ENCODE results near the gene HNF1B.
A peak's percentile ranks its signal among the peaks of the same experiment; 100 is the strongest.

Gene HNF1B

DNA sequence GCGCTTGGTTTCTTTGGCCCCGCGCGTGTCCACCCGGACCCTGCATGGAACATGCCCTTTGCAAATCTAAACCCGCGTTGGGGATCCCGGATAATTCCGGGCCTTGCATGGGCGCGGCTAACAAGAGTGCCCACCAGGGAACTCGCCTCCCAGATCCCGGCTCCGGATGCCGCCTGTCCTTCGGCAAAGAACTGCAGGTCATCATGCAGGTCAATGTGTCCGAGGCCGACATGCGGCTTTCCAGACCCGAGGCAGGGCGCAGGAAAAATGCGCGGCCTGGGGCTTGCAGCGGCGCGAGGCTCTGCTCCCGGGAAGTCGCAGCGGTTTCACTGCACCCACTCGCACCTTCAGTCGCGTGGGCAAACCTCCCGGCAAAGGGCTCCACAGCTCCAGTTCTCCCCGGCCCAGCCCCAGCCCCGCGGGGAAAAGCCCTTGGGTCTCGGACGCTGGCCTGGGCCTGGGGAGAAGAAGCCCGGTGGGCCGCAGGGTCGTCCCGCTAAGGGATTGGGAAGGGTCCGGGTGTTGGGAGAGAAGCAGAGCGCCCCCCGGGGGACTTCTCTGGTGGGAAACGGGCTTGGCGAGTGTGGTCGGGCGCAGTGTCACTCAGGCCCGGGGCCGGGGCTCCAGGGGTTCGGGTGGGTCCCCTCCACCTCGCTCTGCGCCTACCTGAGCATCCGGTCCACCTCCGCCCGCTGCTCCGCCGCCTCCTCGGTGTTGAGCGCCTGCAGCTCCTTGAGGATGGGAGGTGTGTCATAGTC is 805 bp downstream of the HNF1B start:
- 4% methylated on average over 48 of the region's 61 CpGs for WGBS (ENCODE audit: insufficient coverage)
- peaks cover 3 to 40% (median 34%) of the 10 kb centered on the region in 4 experiments for H3K4me1 ChIP-seq (ENCODE audit: control extremely low read depth in 1 of 4, control insufficient read depth in 4 of 4, insufficient read depth in 4 of 4, low read length in 3 of 4)
- H3K4me3 ChIP-seq (ENCODE audit: control insufficient read depth in 1 of 7, extremely low read depth in 1 of 7, insufficient read depth in 4 of 7, low read depth in 2 of 7, low read length in 6 of 7): peak overlapping the region in 2 of 7 experiments; percentile 24 to 51
- no peaks in the 10 kb centered on the region for H3K9me3 ChIP-seq (ENCODE audit: control extremely low read depth in 1 of 5, control insufficient read depth in 4 of 5, insufficient read depth in 2 of 5, low read depth in 1 of 5, low read length in 4 of 5)
- peaks cover 11 to 94% (median 53%) of the 10 kb centered on the region in 5 experiments for H3K27me3 ChIP-seq (replicated peaks in 2 of 5; ENCODE audit: control insufficient read depth in 4 of 5, insufficient read depth in 5 of 5, low read length in 4 of 5)
- H3K36me3 ChIP-seq (ENCODE audit: control insufficient read depth in 4 of 4, insufficient read depth in 4 of 4, low read length in 3 of 4): no peaks in the 10 kb centered on the region
- no peak overlapping the region for H3K27ac ChIP-seq (ENCODE audit: insufficient read depth in 1 of 2, low read depth in 1 of 2, low read length in 2 of 2, poor library complexity in 1 of 2, severe bottlenecking in 2 of 2)
- CTCF ChIA-PET: interaction anchor here (1.0 to 1.5 kb wide), 3 partner anchors 10 to 27 kb away, joined by 3 to 6 read pairs (median 4); no protein-coding TSS in a partner anchor
- POLR2A ChIA-PET: no interaction called here
- no peak for DNase-seq

DNA sequence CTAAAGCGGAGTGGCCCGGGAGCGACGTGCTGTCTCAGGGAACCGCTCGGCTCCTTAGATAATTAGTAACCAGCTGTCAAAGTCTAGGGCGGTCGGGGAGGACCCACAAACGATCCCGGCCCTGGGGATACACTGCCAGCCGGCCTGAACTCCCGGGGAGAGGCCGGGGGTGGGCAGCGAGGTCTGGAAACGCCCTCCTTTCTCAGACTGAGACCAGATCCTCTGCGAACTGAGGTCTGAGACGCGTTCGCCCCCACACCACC is 1.3 kb downstream of the HNF1B start:
- Histone ChIP-seq H3K4me3 (ENCODE audit: control insufficient read depth in 1 of 7, extremely low read depth in 1 of 7, insufficient read depth in 4 of 7, low read depth in 2 of 7, low read length in 6 of 7) (peak overlapping the region in 3 of 7 experiments; percentile 24 to 31 (median 24)), H3K27me3 (replicated peaks in 2 of 5; ENCODE audit: control insufficient read depth in 4 of 5, insufficient read depth in 5 of 5, low read length in 4 of 5) (peaks cover 12 to 99% (median 53%) of the 10 kb centered on the region in 5 experiments), H3K27ac (ENCODE audit: insufficient read depth in 1 of 2, low read depth in 1 of 2, low read length in 2 of 2, poor library complexity in 1 of 2, severe bottlenecking in 2 of 2) (no peak overlapping the region), H3K9me3 (ENCODE audit: control extremely low read depth in 1 of 5, control insufficient read depth in 4 of 5, insufficient read depth in 2 of 5, low read depth in 1 of 5, low read length in 4 of 5) (no peaks in the 10 kb centered on the region), H3K36me3 (ENCODE audit: control insufficient read depth in 4 of 4, insufficient read depth in 4 of 4, low read length in 3 of 4) (no peaks in the 10 kb centered on the region), H3K4me1 (ENCODE audit: control extremely low read depth in 1 of 4, control insufficient read depth in 4 of 4, insufficient read depth in 4 of 4, low read length in 3 of 4) (peaks cover 3 to 40% (median 34%) of the 10 kb centered on the region in 4 experiments)
- WGBS (ENCODE audit: insufficient coverage): under 1% methylated on average over 19 of the region's 19 CpGs
- CTCF ChIA-PET: interaction anchor here (1.5 kb wide), 1 partner anchor 27 kb away, joined by 4 read pairs; no protein-coding TSS in a partner anchor
- POLR2A ChIA-PET: no interaction called here
- DNase-seq: no peak

DNA sequence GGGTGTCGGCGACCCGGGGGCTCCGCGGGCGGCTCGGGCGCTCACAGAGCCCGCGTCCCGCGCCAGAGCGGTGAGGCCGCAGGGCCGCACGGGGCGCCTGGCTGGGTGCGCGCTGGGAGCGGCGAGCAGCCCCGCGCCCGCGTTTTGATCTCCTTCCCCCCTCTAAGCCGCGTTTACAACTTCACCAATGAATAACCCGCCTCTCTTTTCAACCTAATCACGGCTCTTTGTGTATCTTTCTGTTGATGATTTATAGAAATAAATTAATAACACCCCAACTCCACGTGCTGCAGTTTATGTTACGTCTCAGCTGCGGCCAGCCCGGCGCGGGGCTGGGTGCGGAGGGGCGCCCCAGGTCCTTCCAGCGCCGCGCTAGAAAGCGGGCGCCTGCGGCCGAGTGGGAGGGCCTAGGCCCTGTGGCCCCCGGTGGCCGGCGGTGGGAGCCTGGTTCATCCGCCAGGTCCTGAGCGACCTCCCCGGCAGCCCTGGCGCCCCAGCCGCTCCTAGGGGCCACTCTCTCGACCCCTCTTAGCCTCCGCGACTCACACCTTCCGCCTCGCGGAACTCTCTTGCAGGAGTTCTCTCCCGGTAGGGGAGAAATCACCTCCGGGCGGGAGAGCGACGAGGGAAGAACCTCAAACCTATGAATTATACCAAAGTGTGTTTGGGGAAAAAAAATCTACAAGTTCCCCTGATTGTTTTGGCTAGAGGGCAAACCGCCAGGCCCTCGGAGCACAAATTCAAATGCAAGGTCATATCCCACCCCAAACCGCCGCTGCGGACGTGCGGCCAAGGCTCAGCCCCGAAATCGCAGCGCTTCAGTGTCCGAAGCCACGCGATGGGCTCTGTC is 1.9 kb downstream of the HNF1B start:
- Histone ChIP-seq H3K27ac (ENCODE audit: insufficient read depth in 1 of 2, low read depth in 1 of 2, low read length in 2 of 2, poor library complexity in 1 of 2, severe bottlenecking in 2 of 2) (no peak overlapping the region), H3K36me3 (ENCODE audit: control insufficient read depth in 4 of 4, insufficient read depth in 4 of 4, low read length in 3 of 4) (no peaks in the 10 kb centered on the region), H3K4me3 (ENCODE audit: control insufficient read depth in 1 of 7, extremely low read depth in 1 of 7, insufficient read depth in 4 of 7, low read depth in 2 of 7, low read length in 6 of 7) (peak overlapping the region in 4 of 7 experiments; percentile 31 to 56 (median 44)), H3K27me3 (replicated peaks in 2 of 5; ENCODE audit: control insufficient read depth in 4 of 5, insufficient read depth in 5 of 5, low read length in 4 of 5) (peaks cover 12 to 100% (median 54%) of the 10 kb centered on the region in 5 experiments), H3K4me1 (ENCODE audit: control extremely low read depth in 1 of 4, control insufficient read depth in 4 of 4, insufficient read depth in 4 of 4, low read length in 3 of 4) (peaks cover 3 to 40% (median 34%) of the 10 kb centered on the region in 4 experiments), H3K9me3 (ENCODE audit: control extremely low read depth in 1 of 5, control insufficient read depth in 4 of 5, insufficient read depth in 2 of 5, low read depth in 1 of 5, low read length in 4 of 5) (no peaks in the 10 kb centered on the region)
- peak in 1 of 3 donors; percentile 40 for DNase-seq
- WGBS (ENCODE audit: insufficient coverage): 2% methylated on average over 42 of the region's 76 CpGs
- CTCF ChIA-PET: no interaction called here
- POLR2A ChIA-PET: no interaction called here

DNA sequence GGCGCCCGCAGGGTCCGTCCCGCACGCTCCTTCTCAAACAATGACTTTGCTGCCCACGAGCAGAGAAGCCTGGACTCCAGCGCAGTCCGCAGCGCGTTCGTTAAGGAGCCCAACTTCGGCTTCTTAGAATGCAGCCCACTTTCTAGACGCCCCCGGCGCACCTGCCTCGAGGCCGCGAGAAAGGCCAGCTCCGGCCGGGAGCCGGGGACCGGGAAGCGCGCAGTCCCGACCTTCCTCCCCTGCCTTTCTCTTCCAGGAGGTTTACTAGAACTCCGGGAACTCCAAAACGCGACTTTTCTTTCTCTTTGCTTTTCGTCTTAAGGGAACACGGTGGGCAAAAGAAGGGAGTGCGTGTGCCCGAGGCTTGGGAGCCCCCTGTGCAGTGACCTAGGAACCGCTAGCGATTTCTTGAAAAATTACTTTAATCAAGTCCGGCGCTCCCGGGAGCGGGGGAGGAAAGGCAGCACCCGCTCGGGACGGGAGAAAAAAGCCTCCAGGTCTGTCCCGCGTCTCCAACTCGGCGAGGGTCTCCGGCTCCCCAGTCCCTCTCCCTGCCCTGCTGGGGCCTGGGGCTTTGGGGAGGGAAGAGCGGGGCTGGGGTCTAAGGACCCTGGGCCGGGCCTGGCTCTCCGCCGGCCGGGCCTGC is 2.6 kb downstream of the HNF1B start:
- POLR2A ChIA-PET: no interaction called here
- peak in 1 of 3 donors; percentile 40 for DNase-seq
- 3% methylated on average over 47 of the region's 51 CpGs for WGBS (ENCODE audit: insufficient coverage)
- Histone ChIP-seq H3K4me1 (ENCODE audit: control extremely low read depth in 1 of 4, control insufficient read depth in 4 of 4, insufficient read depth in 4 of 4, low read length in 3 of 4) (peaks cover 3 to 40% (median 34%) of the 10 kb centered on the region in 4 experiments), H3K9me3 (ENCODE audit: control extremely low read depth in 1 of 5, control insufficient read depth in 4 of 5, insufficient read depth in 2 of 5, low read depth in 1 of 5, low read length in 4 of 5) (no peaks in the 10 kb centered on the region), H3K36me3 (ENCODE audit: control insufficient read depth in 4 of 4, insufficient read depth in 4 of 4, low read length in 3 of 4) (no peaks in the 10 kb centered on the region), H3K4me3 (ENCODE audit: control insufficient read depth in 1 of 7, extremely low read depth in 1 of 7, insufficient read depth in 4 of 7, low read depth in 2 of 7, low read length in 6 of 7) (peak overlapping the region in 5 of 7 experiments; percentile 4 to 56 (median 26)), H3K27ac (ENCODE audit: insufficient read depth in 1 of 2, low read depth in 1 of 2, low read length in 2 of 2, poor library complexity in 1 of 2, severe bottlenecking in 2 of 2) (no peak overlapping the region), H3K27me3 (replicated peaks in 2 of 5; ENCODE audit: control insufficient read depth in 4 of 5, insufficient read depth in 5 of 5, low read length in 4 of 5) (peaks cover 12 to 97% (median 56%) of the 10 kb centered on the region in 5 experiments)
- CTCF ChIA-PET: interaction anchor here (1.0 kb wide), 1 partner anchor 67 kb away, joined by 3 read pairs; no protein-coding TSS in a partner anchor

DNA sequence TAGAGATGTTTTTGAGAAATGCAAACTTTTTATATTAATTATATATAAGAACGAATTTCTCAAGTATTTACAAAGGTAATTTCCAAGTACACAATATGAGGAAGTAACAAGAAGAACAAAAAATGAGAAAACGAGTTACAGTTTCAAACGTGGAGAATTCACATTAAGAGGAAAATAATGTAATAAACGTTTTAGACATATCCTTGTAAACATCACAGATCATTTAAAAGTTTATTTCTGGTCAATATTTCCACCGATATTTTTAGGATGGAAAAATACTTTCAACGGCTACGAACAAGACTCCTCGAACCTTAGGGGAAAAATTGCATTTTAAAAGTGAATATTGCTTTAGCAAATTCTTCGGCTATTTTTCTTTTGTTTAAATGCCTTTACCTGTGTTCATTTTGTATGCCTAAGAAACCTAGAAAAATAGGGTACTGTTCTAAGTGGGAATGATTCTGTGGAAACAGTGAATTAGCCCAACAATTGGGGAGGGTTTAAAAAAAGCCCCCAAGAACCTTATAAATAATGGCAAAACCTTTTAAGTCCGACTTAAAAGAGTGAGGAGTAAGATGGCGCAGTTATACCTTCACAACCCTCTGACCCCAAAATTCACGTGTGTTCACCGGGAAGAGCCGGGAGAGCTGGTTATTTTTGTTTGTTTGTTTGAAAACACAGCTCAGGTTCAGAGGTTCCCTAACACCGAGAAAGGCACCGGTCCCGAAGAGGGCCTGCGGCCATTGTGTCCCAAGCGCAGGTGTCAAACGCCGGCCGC is 3.3 kb downstream of the HNF1B start:
- DNase-seq: peak in 2 of 3 donors; percentile 45 to 51
- no peaks in the 10 kb centered on the region for H3K36me3 ChIP-seq (ENCODE audit: control insufficient read depth in 4 of 4, insufficient read depth in 4 of 4, low read length in 3 of 4)
- CTCF ChIA-PET: interaction anchor here (1.0 kb wide), 1 partner anchor 68 kb away, joined by 3 read pairs; no protein-coding TSS in a partner anchor
- 10% methylated on average over 16 of the region's 22 CpGs for WGBS (ENCODE audit: insufficient coverage)
- no peak overlapping the region for H3K27ac ChIP-seq (ENCODE audit: insufficient read depth in 1 of 2, low read depth in 1 of 2, low read length in 2 of 2, poor library complexity in 1 of 2, severe bottlenecking in 2 of 2)
- POLR2A ChIA-PET: no interaction called here
- no peaks in the 10 kb centered on the region for H3K9me3 ChIP-seq (ENCODE audit: control extremely low read depth in 1 of 5, control insufficient read depth in 4 of 5, insufficient read depth in 2 of 5, low read depth in 1 of 5, low read length in 4 of 5)
- H3K27me3 ChIP-seq (replicated peaks in 2 of 5; ENCODE audit: control insufficient read depth in 4 of 5, insufficient read depth in 5 of 5, low read length in 4 of 5): peaks cover 6 to 96% (median 52%) of the 10 kb centered on the region in 5 experiments
- peak overlapping the region in 3 of 7 experiments; percentile 4 to 56 (median 51) for H3K4me3 ChIP-seq (ENCODE audit: control insufficient read depth in 1 of 7, extremely low read depth in 1 of 7, insufficient read depth in 4 of 7, low read depth in 2 of 7, low read length in 6 of 7)
- peaks cover 3 to 40% (median 34%) of the 10 kb centered on the region in 4 experiments for H3K4me1 ChIP-seq (ENCODE audit: control extremely low read depth in 1 of 4, control insufficient read depth in 4 of 4, insufficient read depth in 4 of 4, low read length in 3 of 4)

DNA sequence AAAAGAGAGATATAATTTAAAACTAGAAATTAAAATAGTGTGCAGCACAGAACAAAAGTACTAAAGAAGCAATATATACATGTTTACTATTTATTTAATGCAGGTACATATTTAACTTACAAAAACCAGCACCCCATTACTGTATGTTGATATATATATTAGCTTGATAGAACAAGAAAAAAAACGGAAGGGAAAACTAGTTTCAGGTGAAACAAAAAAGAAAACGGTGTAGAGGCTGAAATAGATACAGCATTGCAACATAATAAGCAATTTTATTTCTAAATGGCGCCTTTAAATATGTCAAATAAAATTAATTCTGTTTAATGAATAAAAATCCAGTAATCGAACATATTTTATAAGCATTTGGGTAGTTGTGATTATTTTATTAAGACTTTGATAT is 3.9 kb downstream of the HNF1B start:
- ChIA-PET CTCF (no interaction called here), POLR2A (no interaction called here)
- no CpG with 5 or more reads among the region's 4 CpGs for WGBS (ENCODE audit: insufficient coverage)
- Histone ChIP-seq H3K9me3 (ENCODE audit: control extremely low read depth in 1 of 5, control insufficient read depth in 4 of 5, insufficient read depth in 2 of 5, low read depth in 1 of 5, low read length in 4 of 5) (no peaks in the 10 kb centered on the region), H3K27ac (ENCODE audit: insufficient read depth in 1 of 2, low read depth in 1 of 2, low read length in 2 of 2, poor library complexity in 1 of 2, severe bottlenecking in 2 of 2) (no peak overlapping the region), H3K4me3 (ENCODE audit: control insufficient read depth in 1 of 7, extremely low read depth in 1 of 7, insufficient read depth in 4 of 7, low read depth in 2 of 7, low read length in 6 of 7) (no peak overlapping the region), H3K27me3 (replicated peaks in 2 of 5; ENCODE audit: control insufficient read depth in 4 of 5, insufficient read depth in 5 of 5, low read length in 4 of 5) (peaks cover 6 to 93% (median 51%) of the 10 kb centered on the region in 5 experiments), H3K4me1 (ENCODE audit: control extremely low read depth in 1 of 4, control insufficient read depth in 4 of 4, insufficient read depth in 4 of 4, low read length in 3 of 4) (peaks cover 3 to 40% (median 34%) of the 10 kb centered on the region in 4 experiments), H3K36me3 (ENCODE audit: control insufficient read depth in 4 of 4, insufficient read depth in 4 of 4, low read length in 3 of 4) (no peaks in the 10 kb centered on the region)
- DNase-seq: no peak
